Superior temporal gyrus (tissue), 1 donor: ENCODE results near the gene HYOU1.
"Not testable (repeated sequence)": the region's sequence is repeated elsewhere in the genome, so short reads cannot be mapped to it uniquely, and the experiment has no call there.

Experiments
- DNase-seq: peaks from one replicate; pipeline ENCODE4 v3.0.0-alpha.2; 2016; ENCODE audit errors: extremely low spot score

Gene HYOU1

DNA sequence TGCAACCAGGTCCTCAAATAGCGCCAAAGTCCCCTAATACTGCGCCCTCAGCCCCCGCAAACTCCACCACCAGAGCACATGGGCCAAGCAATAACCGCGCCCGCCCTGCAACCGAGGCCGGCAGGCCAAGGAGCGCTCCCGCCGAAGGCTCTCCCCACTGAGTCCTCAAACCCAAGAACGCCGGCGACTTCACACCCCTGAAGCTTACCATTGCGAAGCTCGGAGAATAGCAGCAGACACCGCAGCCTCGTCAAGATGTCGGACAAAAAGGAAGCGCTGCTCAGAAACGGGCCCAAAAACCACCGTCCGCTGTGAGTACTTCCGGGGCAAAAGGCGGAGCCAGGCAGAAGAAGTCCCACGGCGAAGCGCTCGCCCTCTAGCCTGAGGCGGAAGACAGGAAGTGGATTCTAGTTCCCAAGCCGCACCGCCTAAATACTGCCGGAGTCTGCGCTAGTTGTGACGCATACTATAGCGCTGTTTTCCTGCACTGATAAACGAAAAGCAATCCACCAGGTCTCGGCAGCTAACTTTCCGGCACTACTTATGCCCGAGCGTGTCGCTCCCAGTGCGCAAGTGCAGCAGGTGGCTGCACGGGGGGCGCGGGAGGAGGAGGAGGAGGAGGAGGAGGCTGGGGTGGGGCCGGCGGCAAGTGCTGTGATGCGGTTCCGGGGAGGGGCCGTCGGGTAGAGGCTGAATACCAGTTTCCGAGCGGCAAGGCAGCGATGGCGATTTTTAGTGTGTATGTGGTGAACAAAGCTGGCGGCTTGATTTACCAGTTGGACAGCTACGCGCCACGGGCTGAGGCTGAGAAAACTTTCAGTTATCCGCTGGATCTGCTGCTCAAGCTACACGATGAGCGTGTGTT lies 38.7 kb downstream of the HYOU1 start, which contains the start of the genes RPS25 and TRAPPC4:
Gene RPS25 (minus strand): TSS at position 270 of the 865 bp plus-strand sequence. CDS start 59 bp downstream, at position 211.
Gene TRAPPC4 (plus strand): TSS at position 693 of the 865 bp plus-strand sequence. CDS start 30 bp downstream, at position 723.
- peak; percentile 99 for DNase-seq

DNA sequence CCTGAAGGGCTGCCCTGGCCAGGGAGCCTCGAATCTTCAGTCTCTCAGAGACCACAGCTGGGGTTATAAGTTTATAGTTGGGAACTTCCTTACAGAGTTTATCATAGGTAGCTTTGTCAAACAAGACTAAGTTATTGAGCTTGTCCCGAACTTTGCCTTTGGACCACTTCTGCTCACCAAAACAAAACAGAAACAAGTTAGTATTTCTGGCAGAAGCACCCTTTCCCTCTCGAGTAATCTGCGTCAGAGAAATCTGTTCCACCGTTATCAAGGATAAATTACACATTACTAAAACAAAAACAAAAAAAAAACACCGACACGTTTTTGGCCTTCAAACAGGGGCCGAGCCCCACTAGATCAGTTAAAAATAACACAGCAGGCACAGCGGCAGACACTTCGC lies 39.6 kb downstream of the HYOU1 start:
- DNase-seq = not testable (repeated sequence)

DNA sequence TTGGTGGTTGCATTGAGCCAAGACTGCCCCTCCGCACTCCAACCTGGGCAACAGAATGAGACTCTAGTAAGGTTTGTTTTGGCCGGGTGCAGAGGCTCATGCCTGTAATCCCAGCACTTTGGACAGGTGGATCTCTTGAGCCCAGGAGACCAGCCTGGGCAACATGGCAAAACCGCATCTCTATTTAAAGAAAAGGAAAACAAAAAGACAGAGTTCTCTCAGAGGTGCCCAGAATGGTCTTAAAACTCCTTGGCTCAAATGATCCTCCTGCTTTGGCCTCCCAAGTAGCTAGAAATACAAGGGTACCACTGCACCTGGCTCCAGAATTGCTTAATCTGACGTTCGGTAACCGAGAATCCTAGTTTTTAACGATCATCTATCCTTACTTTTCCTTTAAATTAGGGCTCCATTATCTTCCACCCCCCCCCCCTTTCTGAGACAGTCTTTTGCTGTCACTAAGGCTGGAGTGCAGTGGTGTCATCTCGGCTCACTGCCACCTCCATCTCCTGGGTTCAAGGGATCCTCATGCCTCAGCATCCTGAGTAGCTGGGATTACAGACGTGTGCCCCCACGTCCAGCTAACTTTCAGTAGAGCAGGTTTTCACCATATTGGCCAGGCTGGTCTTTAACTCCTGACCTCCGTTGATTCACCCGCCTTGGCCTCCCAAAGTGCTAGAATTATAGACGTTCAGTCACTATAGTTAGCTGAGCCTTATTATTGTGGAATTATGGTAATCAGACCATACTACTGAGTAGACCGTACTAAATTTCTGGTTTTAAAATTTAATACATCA lies 40.6 kb downstream of the HYOU1 start:
- DNase-seq = no peak

DNA sequence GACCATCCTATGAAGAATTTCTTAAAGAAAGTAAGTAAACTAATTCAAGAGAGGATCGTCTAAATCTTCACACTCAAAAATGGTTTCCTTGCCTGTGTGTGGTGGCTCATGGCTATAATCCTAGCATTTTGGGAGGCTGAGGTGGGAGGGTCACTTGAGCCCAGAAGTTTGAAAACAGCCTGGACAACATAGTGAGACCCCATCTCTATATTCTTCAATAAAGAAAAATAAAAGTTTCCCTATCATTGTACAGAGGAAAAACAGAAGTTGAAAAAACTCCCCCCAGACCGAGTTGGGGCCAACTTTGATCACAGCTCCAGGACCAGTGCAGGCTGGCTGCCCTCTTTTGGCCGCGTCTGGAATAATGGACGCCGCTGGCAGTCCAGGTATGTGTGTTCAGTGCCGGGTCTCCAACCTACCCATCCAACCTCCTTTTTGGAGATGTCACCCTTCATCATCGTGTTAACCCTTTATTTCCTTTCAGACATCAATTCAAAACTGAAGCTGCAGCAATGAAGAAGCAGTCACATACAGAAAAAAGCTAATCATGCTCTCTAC lies 41.9 kb downstream of the HYOU1 start:
- DNase-seq = no peak

DNA sequence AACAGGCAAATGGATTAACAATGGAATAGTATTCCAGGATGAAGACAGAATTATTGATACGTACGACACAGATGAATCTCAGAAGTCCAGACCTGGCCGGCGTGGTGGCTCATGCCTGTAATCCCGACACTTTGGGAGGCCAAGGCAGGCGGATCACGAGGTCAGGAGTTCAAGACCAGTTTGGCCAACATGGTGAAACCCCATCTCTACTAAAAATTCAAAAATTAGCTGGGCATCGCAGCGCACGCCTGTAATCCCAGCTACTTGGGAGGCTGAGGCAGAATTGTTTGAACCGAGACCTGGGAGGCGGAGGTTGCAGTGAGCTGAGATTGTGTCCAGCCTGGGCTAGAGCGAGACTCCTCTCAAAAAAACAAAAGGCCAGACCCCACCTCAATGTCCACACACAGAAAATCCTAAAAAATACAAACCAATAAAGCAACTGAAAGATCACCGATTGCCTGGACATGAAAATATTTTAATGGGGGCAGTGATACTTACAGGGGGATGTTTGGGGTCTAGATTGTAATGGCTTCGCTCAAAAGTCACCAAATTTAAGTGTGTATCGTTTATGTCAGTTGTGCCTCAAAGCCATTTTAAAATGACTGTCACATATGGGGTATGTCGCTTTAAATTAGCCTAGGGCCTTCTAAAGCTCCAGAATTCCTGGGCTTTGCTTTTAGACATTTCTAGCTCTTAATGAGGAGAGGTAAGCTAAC lies 42.6 kb downstream of the HYOU1 start:
- DNase-seq = no peak

DNA sequence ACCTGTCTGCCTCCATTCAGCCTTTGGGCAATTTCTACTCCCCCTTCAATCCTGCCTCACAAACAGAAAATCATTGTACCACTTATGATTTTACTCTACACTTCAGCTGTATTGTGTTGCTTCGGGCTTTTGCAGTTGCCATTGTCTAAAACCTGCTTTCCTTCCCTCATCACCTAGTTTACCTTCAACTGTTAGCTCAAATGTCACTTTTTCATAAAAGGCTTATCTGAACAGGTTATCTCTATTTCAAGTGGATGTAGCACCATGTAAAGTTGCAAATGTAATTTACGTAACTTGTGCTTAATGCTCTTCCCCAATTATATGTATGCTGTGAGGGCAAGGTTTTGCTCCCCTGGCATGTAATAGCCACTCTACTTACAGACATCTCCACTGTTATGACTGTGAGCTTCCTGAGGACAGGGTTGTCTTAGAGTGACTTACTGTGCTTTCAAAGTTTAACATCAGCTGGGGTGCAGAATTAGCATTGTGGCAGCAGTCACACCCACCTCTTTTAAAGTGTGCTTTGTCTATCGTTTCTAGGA lies 44.3 kb downstream of the HYOU1 start:
- no peak for DNase-seq

DNA sequence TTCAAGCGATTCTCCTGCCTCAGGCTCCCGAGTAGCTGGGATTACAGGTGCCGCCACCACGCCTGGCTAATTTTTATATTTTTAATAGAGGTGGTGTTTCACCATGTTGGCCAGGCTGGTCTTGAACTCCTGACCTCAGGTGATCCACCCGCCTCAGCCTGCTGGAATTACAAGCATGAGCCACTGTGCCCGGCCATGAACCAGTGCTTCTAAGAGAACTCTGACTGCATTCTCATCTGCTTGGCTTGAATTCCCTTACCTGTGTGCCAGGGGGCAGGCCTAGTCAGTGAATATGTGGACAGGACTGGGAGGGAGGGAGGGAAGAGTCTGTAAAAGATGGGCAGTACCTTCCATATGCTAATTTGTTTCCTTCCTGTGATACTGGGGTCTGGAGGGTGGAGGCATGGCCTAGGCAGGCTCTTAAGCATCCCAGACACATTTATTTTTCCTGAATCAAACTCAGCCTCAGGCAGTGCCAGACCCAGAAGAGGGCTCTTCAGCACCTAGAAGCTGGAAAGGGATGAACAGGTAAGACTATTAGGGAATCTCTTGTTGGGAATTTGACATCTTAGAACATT lies 45.4 kb downstream of the HYOU1 start:
- DNase-seq = no peak

DNA sequence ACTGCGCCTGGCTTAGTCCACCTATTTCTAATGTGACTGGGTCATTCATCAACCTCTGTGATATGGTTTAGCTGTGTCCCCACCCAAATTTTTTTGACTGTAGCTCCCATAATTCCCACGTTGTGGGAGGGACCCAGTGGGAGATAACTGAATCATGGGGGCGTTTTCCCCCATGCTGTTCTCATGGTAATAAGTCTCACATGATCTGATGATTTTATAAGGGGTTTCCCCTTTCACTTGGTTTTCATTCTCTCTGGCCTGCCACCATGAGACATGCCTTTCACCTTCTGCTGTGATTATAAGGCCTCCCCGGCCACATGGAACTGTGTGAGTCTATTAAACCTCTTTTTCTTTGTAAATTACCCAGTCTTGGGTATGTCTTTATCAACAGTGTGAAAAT lies 50.3 kb downstream of the HYOU1 start:
- no peak for DNase-seq

DNA sequence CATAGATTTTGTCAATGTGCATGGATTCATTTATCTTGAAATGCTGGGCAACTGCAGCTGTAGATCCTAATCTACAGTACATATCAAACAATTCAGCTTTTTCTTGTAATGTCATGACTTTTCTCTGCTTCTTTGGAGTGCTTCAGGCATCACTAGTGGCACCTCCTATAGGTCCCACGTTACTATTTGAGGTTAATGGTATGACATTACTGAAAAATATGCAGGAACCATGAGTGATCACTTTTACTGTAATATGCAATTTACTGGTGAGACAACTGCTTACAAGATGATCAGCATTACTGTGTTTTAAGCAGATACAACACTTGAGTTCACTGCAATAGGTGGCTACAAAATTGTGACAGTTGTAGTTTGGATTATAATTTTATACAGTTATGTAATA lies 56.1 kb downstream of the HYOU1 start:
- DNase-seq = no peak

DNA sequence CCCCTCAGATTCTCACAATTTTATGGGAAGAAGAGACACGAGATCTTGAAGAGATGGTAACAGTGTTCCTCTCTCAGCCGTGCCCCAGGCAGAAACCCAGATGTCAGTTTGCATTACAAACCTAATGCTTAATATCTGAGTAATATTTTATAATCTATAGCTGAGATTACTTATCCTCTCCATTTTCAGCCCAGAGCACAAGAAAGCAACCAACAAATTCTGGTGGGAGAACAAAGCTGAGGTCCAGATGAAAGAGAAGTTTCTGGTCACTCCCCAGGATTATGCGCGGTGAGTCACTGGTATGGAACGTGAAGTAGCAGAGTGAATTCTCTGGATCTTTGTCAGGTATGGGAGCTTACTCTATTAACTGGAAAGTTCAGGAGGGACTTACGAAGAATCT lies 58.2 kb downstream of the HYOU1 start:
- DNase-seq = no peak

DNA sequence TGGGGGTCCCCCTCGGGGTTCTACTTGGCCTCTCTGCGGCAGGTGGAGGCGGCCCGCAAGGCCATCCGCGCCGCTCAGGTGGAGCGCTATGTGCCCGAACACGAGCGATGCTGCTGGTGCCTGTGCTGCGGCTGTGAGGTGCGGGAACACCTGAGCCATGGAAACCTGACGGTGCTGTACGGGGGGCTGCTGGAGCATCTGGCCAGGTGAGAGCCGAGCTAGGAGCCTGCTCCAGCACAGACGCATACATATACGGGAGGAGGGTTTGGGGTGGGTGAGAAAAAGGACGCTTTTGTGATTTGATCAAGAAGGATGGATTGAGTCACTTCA lies 58.7 kb downstream of the HYOU1 start:
- no peak for DNase-seq

DNA sequence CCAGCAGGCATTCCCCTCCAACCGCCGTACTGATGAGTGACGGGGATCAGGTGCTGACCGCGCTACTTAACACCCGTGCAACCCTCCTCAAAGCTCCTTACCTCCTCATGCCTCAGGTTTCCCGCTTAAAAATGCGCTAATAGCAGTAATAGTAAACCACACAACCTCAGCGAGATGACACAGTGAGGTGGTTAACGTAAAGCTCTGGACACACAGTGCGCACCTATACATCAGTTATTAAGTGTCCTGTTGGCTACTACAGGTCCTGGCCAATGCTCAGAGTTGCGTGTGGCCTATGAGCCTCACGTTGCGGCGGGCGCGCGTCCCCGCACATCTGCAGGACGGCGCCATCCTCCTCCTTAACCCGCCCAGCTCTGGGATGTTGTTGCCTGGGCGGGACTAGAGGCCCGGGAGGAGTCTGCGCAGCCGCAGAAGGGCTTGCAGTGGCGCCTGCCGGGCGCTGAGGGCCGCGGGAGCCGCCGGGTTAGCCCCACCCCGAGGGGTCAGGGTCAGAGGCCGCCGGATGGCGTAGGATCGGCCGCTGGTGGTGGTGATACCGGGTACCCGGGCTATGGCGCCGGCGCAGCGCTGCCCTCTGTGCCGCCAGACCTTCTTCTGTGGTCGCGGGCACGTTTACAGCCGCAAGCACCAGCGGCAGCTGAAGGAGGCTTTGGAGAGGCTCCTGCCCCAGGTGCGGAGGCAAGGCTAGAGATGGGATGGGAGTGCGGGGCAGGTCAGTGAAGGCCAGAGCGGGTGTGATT lies 59.2 kb downstream of the HYOU1 start, which contains the start of gene CENATAC:
Gene CENATAC (plus strand): TSS at position 512 of the 761 bp plus-strand sequence. CDS start 60 bp downstream, at position 572.
- DNase-seq = peak; percentile 97

DNA sequence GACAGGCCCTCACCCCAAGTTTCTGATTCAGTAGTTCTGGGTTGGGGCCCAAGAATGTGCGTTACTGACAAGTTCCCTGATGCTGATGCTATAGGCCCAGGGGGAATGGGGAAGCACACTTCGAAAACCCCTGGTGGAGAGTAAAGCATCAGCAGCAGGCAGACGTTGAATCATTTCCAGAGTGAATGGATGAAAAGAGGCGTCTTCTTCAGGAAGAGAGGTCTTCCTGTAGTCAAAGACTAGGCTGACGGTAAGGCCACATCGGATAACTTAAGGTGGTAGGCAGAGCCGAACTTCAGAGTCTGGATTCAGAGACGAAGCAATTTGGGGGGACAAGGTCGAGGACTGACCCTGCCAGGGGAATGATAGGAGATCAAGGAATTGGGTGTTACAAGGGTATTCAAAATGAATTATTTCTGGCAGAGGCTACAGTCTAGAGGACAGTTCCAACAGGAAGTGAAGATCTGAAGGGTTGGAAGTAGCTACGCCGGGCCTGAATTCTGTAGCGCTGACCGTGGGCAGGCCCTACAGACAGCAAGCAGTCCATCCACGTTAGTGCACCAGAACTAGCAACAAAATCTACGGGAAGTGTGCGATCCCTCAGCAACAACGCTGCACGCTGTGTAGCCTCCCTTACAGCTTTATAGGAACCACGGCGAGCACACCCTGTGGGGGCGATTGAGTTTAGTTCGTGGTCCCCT lies 59.9 kb downstream of the HYOU1 start:
- peak; percentile 34 for DNase-seq
